Lung (tissue), 12 donors: ENCODE measurements around the gene SP140. TPM values are rescaled to one million over a fixed set of nuclear protein-coding genes. Genes with fewer than 3 reads are reported as not detected.
A peak's percentile ranks its signal among the peaks of the same experiment; 100 is the strongest.
"Not testable (repeated sequence)": the region's sequence is repeated elsewhere in the genome, so short reads cannot be mapped to it uniquely, and the experiment has no call there.

Source experiments
- ATAC-seq: fragments of 200-7000 bp; cut with Tn5 transposase; one replicate; pipeline ENCODE4 v1.9.1; 2020; ENCODE audit warnings: moderate number of reproducible peaks; ENCODE audit not compliant: insufficient read depth, low FRiP score
- DNase-seq, 3 donors: peaks; one replicate each; pipeline ENCODE4 v3.0.0-alpha.2; 2013 to 2017
- H3K27ac ChIP-seq, 2 donors: one replicate each; pipeline ENCODE4 v1.5.1; 2013; ENCODE audit warnings: mild to moderate bottlenecking in 2 of 2, moderate library complexity in 2 of 2, control low read depth in 1 of 2, inconsistent platforms in 1 of 2, low read depth in 1 of 2, low read length in 1 of 2
- H3K27me3 ChIP-seq, 3 donors: one replicate each; pipeline ENCODE4 v1.5.1; 2013; ENCODE audit warnings: low read length in 2 of 3; ENCODE audit not compliant: control insufficient read depth in 3 of 3, insufficient read depth in 3 of 3
- H3K36me3 ChIP-seq, 4 donors: one replicate each; pipeline ENCODE4 v1.5.1; 2013; ENCODE audit warnings: low read length in 4 of 4, mild to moderate bottlenecking in 1 of 4, moderate library complexity in 1 of 4; ENCODE audit not compliant: control insufficient read depth in 4 of 4, insufficient read depth in 4 of 4
- H3K4me1 ChIP-seq, 5 donors: one replicate each; pipeline ENCODE4 v1.5.1; 2013; ENCODE audit warnings: low read length in 5 of 5, mild to moderate bottlenecking in 2 of 5, moderate library complexity in 1 of 5; ENCODE audit not compliant: control insufficient read depth in 5 of 5, insufficient read depth in 5 of 5
- H3K4me3 ChIP-seq: one replicate; pipeline ENCODE4 v1.5.1; 2013; ENCODE audit warnings: mild to moderate bottlenecking, control low read depth, moderate library complexity
- H3K9ac ChIP-seq, 2 donors: one replicate each; pipeline ENCODE4 v1.5.1; 2013; ENCODE audit warnings: low read length in 2 of 2, control low read depth in 1 of 2; ENCODE audit not compliant: insufficient read depth in 1 of 2
- H3K9me3 ChIP-seq, 4 donors: one replicate each; pipeline ENCODE4 v1.5.1; 2013; ENCODE audit warnings: low read length in 3 of 4, mild to moderate bottlenecking in 1 of 4, moderate library complexity in 1 of 4; ENCODE audit not compliant: control insufficient read depth in 4 of 4, insufficient read depth in 3 of 4
- CTCF ChIP-seq: IDR thresholded peaks from 2 replicates; pipeline ENCODE4 v1.5.1; 2012; ENCODE audit warnings: mild to moderate bottlenecking; ENCODE audit errors: control extremely low read depth, extremely low read depth
- WGBS, 2 donors: extraction: QIAGEN DNeasy Blood & Tissue Kit; methylation state at CpG; one replicate each; pipeline ENCODE4 v1.1.7; 2013; 5-methylcytosine and 5-hydroxymethylcytosine counted together
- polyA plus RNA-seq, 2 donors: library from polyadenylated mRNA; stranded (reverse); fragments of 200-250 nt; gene quantifications; one replicate each; pipeline ENCODE4 v1.2.1, GENCODE V29; 2013
- total RNA-seq, 2 donors: library from RNA; depleted of rRNA in 1 of 2; stranded (reverse); fragments of >200 nt in 1 of 2; gene quantifications; one replicate each; pipeline ENCODE4 v1.2.1, GENCODE V29; 2014 to 2021
- donor health status: control.
- donor health status: control.
- donor health status: Bipolar disorder and iron deficiency.
- donor health status: healthy.
- donor health status: DM: yes; HTN: yes; CAD: no.

Gene SP140
- total and polyA plus RNA-seq, 4 donors = 2.9 to 6.7 (median 6.0) TPM

GRCh38 chr2:230286048-230286447 is 60.5 kb downstream of the SP140 start:
- Histone ChIP-seq H3K27me3 (peaks cover 0 to 4% (median 0%) of the 10 kb centered on the region in 3 donors), H3K4me1 (no peaks in the 10 kb centered on the region), H3K9ac (no peak overlapping the region), H3K27ac (no peak overlapping the region), H3K9me3 (peaks cover 0 to 2% (median 0%) of the 10 kb centered on the region in 4 donors), H3K4me3 (no peak overlapping the region), H3K36me3 (no peaks in the 10 kb centered on the region)
- DNase-seq (no peak), ATAC-seq (no peak)
- TF ChIP-seq CTCF = no peak
- 73 to 74% methylated on average over 3 of the region's 3 CpGs for WGBS, 2 donors

GRCh38 chr2:230289311-230289710 is 63.8 kb downstream of the SP140 start:
- 87 to 89% methylated on average over 4 of the region's 4 CpGs for WGBS, 2 donors
- not testable (repeated sequence) for H3K4me1 ChIP-seq, ATAC-seq, H3K4me3 ChIP-seq, H3K36me3 ChIP-seq, H3K9ac ChIP-seq, H3K27me3 ChIP-seq, H3K9me3 ChIP-seq, H3K27ac ChIP-seq
- DNase-seq = peak in 2 of 3 donors; percentile 9 to 30

- no peaks in the 10 kb centered on the region for H3K4me1 ChIP-seq
- H3K9me3 ChIP-seq = peaks cover 0 to 4% (median 2%) of the 10 kb centered on the region in 4 donors
These were observed 69.7 kb downstream of the SP140 start for GRCh38 chr2:230295192-230295591.

GRCh38 chr2:230296917-230297316 is 71.4 kb downstream of the SP140 start:
- ATAC-seq (no peak), DNase-seq (no peak)
- H3K36me3 ChIP-seq = peaks cover 0 to 2% (median 0%) of the 10 kb centered on the region in 4 donors
- H3K27me3 ChIP-seq = no peaks in the 10 kb centered on the region
- peaks cover 0 to 6% (median 3%) of the 10 kb centered on the region in 4 donors for H3K9me3 ChIP-seq
- no peak for TF ChIP-seq CTCF
- H3K9ac ChIP-seq = no peak overlapping the region
- no peak overlapping the region for H3K4me3 ChIP-seq
- no peaks in the 10 kb centered on the region for H3K4me1 ChIP-seq
- H3K27ac ChIP-seq = no peak overlapping the region

More at GRCh38 chr2:230295192-230295591, 69.7 kb downstream of the SP140 start:
- Histone ChIP-seq H3K4me3 (no peak overlapping the region), H3K9ac (no peak overlapping the region), H3K27me3 (no peaks in the 10 kb centered on the region), H3K27ac (no peak overlapping the region), H3K36me3 (peaks cover 0 to 2% (median 0%) of the 10 kb centered on the region in 4 donors)
- DNase-seq (no peak), ATAC-seq (no peak)
- no peak for TF ChIP-seq CTCF
- 93 to 95% methylated on average over 6 of the region's 6 CpGs for WGBS, 2 donors
